ENCODE data around the gene SNX4.
A peak's percentile ranks its signal among the peaks of the same experiment; 100 is the strongest.
"Not testable (repeated sequence)": the region's sequence is repeated elsewhere in the genome, so short reads cannot be mapped to it uniquely, and the experiment has no call there.

SNX4 gene

DNA sequence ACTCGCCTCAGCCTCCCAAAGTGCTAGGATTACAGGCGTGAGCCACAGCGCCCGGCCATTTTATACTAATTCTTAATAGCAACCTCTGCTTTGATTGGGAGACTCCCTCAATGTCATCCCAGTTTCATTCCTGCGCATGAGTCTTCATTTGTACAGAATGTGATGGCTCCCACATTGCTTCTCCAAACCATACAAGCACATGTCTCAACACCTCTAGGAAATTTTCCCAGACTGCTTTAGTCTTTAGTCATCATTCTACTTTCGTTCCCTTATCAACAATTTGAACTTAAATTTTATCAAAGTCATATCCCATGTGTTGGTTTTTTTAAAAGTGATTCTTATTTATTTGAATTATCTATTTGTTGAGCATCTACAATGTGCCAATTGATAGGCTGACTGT lies 58.1 kb downstream of the SNX4 start:
- DNase-seq: no peak

DNA sequence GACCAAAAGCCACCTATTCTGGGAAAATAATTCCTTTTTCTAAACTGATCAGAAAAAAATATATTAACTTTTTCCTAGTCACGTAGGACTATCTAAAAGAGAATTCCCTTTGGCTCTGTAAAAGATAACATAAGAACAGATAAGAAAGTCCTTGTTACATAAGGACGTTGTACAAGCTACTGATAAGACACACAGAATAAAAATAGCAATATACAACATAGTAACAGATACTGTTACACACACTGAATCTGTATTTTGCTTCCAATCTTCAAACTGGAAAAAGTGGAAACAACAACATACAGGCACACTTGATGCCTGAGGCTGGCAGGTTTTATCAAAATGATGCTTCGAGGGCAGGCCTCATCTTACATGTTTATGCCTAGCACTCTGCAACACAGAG lies 59.8 kb downstream of the SNX4 start:
- DNase-seq: no peak

DNA sequence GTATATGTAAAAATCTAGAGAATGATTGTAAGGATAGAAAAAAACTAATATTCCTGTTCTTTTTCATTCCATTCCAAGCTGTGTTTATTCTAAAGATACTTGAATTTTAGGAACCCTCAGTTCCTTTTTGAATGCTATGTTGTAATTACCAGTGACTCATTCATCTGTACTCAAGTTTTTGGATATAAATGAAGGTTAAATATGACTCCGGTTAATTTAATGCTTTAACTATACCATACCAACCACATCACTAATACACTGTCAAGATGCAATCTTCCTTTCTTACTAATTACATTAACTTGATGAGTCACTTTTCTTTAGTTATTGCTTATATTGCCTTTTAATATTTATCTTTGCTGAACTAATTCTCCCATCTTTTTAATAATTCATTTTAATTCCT lies 76.1 kb downstream of the SNX4 start:
- DNase-seq: no peak

DNA sequence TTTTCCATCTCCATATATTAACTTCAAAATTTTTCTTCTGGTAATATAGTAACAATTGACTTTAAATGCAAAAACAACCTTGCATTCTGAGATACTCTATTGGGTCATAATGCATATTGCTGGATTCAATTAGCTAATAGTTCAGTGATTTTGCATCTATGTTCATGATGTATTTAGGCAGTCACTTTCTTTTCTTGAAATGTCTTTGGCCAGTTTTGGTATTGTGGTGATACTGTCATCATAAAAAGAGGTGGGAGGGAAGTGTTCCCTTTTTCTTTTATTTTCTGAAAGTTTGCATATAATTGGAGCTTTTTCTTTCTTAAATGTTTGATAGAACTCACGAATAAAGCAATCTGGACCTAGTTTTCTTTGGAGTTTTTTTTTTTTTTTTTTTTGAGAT lies 77.5 kb downstream of the SNX4 start:
- DNase-seq: no peak

DNA sequence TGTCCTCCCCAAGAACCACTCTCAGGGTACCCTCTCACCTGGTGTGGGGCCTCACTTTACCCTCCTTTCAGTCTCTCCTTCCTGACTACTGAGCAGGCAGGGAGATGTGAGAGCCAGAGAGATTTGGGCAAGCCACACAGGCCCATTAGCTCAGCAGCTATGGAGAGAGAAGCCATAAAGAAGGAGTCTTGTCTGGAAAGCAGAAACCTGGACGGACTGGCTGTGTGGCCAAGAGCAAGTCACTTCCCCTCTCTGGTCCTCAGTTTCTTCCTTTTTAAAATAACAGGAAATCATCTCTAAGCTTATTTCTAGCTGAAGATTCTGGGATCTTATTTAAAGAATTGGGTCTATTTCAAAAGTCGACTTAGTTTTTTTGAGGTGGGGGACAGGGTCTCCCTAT lies 79.0 kb downstream of the SNX4 start:
- DNase-seq: no peak

DNA sequence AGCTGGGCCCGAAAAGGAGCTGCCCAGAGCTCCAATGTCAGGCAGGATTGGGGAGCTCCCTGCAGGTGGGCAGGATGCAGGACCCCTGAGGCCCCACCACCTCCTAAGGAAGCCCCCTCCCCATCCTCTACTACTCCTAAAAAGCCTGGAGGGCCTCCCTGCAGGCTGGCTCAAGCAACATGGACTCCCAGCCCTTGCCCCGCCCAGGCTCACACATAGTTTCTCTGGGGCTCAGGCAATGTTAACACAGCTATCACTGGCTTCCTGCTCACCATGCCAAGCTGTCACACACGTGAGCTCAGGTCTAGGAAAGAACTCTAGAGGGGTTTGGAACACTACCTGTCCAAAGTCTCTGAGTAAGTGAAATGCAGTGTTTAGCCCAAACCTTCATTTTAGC lies 79.4 kb downstream of the SNX4 start:
- DNase-seq: no peak

DNA sequence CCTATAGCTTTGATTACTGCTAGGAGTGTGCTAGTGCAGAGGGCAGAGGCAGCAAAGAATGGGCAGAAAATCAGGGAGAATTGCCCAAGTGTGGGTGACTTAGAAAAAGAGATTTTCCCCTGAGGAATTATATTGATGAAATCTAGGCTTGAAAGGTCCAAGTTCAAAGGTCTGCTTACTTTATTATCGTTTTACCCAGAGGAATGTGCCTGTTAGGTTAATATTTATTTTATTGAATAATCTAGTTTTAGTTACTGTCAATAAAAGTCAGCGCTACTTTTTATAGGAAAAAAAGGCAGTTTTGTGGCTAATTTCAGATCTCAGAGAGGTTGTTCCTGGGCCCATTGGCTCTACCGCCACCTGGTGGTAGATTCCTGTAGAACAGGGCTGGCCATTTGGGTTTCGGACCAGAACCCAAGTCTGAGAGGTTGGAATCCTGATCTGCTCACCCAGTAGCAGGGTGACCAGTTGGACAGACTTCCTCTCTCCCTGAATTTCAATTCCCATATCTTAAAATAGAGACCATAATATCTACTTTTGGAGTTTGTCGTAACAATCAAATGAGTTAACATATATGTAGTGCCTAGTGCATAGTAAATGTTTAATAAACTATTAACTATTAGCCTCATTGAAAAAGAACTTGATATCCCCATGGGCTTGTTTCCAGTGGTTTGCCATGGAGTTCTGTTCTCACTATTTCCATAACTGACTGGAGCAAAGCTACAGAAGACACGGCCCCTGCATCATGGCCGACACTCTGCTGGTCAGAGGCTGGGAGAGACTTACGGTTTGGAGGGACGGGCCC lies 82.2 kb downstream of the SNX4 start:
- peak; percentile 43 to 69 for DNase-seq

DNA sequence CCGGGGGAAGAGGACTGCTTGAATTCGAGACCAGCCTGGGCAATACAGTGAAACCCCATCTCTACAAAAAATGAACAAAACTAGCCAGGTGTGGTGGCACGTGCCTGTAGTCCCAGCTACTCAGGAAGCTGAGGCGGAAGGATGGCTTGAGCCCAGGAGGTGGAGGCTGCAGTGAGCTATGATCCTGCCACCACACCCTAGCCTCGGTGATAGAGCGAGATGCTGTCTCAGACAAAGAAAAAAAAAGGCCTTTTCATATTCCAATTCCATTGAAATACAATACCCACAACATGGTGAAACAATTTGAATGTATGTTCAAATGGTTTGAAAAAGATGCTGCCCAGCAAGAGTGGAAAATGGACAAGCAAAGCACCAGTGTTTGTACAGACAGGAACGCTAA lies 83.1 kb downstream of the SNX4 start:
- no peak for DNase-seq

DNA sequence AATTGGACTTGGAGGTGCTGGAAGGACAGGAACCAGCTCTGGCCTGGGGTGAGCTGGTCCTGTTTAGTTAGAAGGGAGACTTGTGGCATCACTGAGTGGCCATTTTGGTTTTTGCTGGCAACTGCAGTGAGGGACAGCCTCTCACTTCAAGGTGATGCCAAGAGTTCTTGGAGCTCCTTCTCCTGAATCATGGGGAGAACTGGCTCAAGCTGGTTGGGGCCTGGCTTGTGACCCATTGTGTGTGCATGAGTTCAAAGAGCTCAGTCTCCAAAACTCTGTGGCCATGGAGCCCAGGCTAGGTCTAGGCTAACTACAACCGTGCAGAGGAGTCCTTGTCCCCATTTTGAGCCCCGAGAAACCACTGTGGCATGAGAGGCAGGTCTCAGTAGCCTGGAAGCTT lies 84.8 kb downstream of the SNX4 start:
- no peak for DNase-seq

DNA sequence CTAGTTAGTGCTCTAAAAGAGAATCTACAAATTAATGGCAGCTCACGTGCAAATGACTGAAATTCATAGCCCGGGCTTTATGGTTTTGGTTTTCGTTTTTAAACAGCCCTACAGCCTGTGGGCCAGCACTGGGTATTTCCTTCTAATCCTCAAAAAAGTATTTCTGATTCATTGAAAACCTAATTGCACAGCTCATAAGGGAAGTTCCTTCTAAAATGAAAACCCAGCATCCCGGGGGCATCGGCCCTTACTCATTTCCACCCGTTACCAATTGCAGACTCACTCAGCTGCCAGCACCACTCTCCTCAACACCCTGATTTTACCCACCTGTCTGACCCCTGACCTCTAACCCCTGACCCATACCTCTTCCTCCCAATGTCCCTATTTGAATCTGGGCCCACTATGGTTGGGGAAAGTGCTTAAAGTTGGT lies 85.4 kb downstream of the SNX4 start:
- no peak for DNase-seq

DNA sequence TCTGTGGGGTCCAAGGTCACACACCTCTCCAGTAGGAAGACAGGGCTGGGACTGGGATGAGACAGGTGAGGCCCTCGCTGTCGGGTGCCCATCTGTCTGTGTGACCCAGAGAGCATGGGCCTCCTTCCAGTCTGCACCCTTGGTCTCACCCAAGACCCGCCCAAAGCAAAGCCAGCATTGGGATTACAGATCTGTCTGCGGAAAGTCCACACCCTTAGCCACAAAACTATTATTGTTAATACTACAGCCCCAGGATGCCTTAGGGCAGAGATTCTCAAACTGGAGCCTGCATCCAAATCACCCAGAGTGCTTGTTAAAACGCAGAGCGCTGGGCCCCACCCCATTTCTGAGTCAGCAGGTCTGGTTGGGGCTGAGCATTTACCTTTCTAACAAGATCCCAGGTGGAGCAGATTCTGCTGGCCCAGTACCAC lies 86.4 kb downstream of the SNX4 start:
- no peak for DNase-seq

DNA sequence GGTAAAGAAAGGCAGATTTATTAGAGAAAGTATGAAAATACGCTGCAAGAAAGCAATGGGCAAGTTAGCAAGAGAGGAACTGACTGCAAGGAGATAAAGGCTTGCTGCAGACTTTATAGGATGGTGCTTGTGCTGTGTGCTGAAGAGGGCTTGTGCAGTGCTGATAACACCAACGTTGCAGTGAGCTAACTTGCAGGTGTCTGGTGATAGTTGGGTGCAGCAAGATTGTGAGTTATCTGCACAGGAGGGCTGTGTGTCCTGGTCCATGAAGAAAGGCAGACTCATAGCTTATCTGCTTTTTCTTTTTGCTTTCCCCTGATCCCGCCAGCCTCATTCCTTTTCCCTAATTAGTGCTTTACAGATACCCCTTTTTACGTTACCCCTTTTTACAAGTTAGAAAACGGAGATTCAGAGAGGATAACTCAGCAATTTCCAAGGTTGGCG lies 86.9 kb downstream of the SNX4 start:
- DNase-seq: no peak

DNA sequence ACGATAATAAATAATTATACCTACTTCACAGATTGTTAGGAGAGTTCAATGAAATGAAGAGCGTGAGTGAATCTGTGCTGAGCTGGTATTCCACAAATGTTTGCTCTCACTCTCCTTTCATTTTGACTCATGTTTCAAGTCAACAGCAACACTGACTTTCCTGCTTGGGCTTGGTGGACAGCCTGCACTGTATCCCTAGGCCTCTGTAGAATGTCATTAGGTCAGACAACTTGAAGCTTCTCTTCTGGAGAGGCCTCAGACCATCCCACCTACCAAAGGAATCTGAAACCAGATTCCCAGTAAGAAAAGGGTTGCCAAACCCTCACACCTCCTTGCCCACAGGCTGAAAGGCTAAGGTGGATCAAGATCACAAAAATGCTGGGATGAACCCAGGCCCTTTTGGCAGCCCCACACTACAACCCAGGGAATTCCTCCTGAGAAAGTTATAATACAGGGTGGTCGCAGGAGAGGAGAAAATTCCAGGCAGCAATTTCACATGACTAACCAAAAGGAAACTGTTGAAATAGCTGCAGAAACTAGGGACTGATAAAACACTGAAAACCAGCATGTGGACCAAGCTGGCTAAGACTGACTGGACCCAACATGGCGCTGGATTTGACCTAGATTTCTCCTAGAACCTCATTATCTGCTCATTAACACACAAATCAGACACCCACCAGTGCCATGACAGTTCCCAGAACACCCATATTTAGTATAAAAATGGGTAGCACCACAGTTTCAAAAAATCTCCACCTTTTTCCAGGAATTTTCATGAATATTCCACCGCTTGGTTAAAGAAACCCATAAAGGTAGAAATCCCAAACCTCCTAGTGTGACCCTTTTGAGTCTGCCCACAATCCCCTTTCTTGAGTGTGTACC lies 87.9 kb downstream of the SNX4 start:
- DNase-seq: no peak

DNA sequence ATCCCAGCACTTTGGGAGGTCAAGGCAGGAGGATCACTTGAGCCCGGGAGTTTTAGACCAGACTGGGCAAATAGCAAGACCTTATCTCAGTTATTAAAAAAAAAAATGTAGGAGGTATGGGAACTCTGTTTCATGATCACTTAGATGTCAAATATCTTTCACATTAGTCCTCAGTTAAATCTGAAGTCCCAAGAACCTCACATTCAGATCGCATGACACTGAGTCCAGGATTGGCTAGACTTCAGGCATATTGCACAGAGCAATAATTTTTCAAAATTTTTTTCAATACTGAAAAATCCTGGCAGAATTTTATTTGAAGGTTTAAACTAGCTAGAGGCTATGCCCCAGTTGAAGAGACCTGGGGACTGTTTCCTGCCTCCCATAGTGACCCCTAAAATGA lies 88.6 kb downstream of the SNX4 start:
- DNase-seq: no peak

DNA sequence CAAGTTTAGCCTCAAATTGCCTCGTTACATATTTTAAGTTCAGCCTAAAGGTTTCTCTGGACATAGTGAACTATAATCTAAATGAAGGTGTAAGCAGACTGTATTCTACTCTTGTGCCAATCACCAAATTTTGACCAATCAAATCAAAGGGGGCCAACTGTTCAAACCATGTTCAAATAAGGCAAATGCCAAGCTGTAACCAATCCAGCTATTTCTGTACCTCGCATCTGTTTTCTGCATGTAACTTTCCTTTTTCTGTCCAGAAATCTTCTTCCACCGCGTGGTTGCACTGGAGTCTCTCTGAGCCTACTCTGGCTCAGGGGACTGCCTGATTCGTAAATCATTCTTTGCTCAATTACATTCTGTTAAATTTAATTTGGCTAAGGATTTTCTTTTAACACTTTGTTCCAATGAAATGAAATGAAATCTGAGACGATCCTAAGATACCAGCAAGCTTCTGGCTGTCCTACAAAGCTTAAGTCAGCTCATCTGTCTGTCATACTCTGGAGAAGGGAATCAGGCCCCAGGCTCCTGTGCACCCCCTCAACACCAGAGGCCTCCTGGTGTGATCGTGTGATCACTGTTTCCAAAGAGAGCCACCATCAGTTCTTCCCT lies 91.7 kb downstream of the SNX4 start:
- no peak for DNase-seq

DNA sequence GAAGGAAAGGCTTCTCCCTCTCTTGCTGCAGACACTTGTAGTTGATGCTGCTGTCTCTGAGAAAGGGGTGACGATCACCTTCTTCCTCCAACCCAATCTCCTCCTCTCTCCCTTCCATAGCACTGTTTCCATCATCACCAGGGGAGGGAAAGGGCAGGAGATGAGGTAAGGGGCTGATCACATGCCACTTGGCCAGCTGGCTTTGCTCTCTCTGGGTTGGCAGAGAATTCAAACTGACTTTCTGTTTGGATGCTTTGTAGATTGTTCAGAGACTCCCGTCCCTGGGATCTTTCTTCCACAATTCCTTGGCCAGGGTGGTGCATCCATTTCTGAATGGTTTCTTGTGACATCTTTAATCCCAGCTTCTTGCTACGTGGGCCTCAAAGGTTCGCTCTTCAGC lies 101.7 kb downstream of the SNX4 start:
- DNase-seq: no peak

DNA sequence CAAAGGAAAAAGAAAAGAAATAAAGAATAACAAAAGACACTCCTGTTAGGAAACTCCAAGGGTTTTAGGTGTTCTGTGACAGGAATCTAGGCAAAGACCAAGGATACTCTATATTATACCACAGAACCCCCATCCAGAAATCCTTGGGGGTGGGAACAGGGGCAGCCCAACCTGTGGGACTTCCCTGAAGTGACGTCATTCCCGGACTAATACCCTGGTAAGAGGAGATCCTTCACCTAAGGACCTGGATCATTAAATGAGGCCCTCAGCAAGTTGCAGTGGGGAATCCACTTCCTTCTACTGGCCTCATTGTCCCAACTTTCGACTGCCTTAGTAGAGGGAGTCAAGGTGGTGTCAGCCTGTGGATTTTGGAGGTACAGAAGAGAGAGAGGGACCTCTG lies 103.8 kb downstream of the SNX4 start:
- no peak for DNase-seq

DNA sequence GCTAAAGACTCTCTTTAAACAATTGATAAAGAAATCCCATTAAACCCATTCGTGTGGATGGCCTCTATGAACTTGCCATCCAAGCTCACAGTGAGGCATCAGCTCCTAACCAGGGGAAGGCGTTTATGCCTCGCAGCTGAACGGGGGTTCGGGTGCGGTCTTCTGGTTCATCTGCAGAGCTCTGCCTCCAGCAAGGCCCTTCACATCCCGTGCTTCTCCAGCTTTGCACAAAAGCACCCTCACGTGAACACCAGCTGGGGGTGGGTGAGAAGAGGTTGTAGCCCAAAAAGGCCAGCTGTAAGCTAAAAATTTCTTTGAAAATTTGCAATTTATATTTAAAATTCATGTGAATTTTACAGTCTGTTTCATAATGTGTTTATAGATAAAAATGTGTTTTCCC lies 105.3 kb downstream of the SNX4 start:
- no peak for DNase-seq

DNA sequence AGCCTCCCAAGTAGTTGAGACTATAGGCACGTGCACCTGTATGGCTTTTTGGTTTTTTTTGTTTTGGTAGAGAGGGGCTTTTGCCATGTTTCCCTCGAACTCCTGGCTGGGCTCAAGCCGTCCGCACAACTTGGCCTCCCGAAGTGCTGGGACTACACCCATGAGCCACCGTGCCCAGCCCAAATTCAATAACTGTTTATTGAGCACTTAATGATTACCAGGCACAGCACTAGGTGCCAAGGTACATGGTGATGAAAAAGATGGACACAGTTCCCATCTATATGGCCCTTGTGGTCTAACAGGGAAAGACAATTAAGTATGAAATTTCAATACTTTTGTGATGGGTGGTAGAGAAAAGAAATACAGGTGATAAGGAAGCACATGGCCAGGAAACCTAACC lies 109.1 kb downstream of the SNX4 start:
- no peak for DNase-seq

DNA sequence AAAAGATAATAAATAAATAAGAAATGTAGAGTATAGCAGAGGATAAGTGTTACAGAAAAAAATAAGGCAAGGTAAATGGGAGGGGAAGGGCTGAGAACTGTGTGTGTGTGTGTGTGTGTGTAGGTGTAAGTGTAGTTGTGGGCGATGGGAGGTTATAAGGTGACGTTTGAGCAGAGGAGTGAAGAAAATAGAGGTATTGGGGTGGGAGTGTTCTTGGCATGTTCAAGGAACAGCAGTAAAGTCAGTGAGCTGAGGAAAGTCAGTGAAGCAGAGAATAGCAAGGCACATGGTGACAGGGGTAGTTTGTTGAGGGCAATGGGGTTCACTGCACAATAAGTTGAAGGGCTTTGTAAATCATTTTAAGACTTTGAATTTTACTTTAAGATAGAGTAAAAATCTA lies 113.9 kb downstream of the SNX4 start:
- DNase-seq: no peak

DNA sequence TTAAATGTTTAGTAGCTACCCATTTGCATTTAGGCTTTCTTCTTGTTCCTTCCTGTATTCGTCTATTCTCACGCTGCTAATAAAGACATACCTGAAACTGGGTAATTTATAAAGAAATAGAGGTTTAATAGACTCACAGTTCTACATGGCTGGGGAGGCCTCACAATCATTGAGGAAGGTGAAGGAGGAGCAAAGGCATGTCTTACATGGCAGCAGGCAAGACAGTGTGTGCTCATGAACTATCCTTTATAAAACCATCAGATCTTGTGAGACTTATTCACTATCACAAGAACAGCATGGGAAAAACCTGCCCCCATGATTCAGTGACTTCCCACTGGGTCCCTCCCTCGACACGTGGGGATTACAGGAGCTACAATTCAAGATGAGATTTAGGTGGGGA lies 114.5 kb downstream of the SNX4 start:
- not testable (repeated sequence) for DNase-seq

DNA sequence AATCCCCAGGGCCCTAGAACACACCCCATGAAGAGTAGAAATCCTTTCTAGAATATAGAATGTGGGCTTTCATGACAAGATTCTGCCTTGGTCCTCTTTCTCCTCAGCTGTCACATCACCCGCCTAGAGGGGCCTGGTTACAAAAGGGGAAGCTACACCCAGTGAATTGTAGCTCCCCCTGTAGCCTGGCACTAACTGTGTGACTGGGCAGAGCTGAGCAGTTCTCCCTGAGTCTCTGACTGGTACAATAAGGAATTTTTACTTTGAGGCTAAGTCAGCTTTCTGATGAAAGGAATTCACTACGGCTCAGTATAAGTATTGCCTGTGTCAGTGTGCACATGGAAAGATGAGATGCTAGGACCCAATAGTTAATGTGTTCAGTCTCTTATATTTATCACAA lies 116.2 kb downstream of the SNX4 start:
- DNase-seq: no peak

DNA sequence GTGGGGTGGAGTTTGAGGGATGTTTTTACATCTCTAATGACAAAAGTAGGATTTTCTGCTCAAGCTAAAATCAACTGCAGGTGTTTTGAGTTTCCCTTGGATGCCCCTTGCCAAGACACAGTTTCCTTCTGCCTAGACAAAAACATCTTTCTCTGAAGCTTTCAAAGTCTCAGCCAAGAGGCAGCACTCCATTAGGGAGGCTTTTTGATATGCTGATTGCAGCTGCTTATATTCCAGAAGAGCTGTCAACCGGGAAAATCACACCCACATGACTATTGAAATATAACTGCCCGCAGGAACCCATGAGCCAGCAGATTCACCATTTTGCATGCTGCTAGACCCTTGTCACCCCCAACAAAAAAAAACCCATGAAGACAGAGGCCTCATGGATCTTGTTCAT lies 117.4 kb downstream of the SNX4 start:
- DNase-seq: no peak

DNA sequence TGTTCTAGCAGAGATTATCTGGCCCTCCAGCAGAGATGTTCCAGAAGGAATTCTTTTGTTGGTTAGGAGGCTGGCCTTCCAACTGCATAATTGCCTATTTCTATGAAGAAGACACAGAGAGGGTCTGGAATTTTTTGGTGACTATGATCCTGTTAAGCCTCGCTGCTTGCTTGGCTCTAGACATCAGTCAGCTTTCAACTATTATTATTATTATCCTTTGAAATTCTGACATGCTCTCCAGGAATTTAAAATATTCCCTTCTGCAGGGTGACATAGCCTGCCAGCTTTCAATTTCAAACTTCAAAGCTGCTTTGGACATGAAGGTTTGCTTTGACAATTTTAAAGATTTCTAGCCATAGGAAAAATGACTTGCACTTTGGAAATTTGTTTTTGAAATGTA lies 118.6 kb downstream of the SNX4 start:
- DNase-seq: no peak
